HepG2 (cell line): ENCODE measurements around the gene CCT8. TPM values are rescaled to one million over a fixed set of nuclear protein-coding genes. Genes with fewer than 3 reads are reported as not detected.

Source experiments
- ATAC-seq: fragments of 200-7000 bp; cut with Tn5 transposase; 3 replicates; pipeline ENCODE4 v1.9.1; 2020; ENCODE audit warnings: mild to moderate bottlenecking, moderate library complexity
- BruUV-seq: library from RNA; stranded (reverse); fragments of 400-500 nt; replicated peaks from 2 replicates; lab custom pipeline; 2021; lab: Mats Ljungman, UMichigan
- CTCF ChIA-PET: fragments of 300-600 bp; formaldehyde crosslinking; extraction: SDS; loops from one replicate; lab custom pipeline; 2021; ENCODE audit warnings: low total read pairs, inconsistent platforms, low intra/inter-chr PET ratio; lab: Yijun Ruan, JAX
- POLR2A ChIA-PET: fragments of 350-600 bp; sonication (Branson Sonifier 250); formaldehyde crosslinking; loops from one replicate; lab custom pipeline; 2020; ENCODE audit warnings: antibody characterized with exemption, inconsistent platforms; lab: Yijun Ruan, JAX
- DNase-seq: peaks from one replicate; pipeline ENCODE4 v3.0.0-alpha.2; 2015; ENCODE audit warnings: low spot score
- FAIRE-seq: peaks from 3 replicates; lab custom pipeline; 2011; peaks lifted over from hg19 to GRCh38; lab: Jason Lieb, UNC
- H2AFZ ChIP-seq: one replicate; pipeline ENCODE4 v1.6.1; 2011; ENCODE audit warnings: low read length, inconsistent platforms
- H3K27ac ChIP-seq: fragments of 300-600 bp; 3 replicates; pipeline ENCODE4 v1.8.0; 2011; ENCODE audit warnings: mixed run types, mild to moderate bottlenecking, mixed read lengths, low read length, inconsistent platforms; ENCODE audit not compliant: insufficient read depth; ENCODE audit errors: extremely low read length
- H3K27me3 ChIP-seq, 2 experiments: fragments of 200-600 bp in 1 of 2; 2 replicates in 1 of 2; 3 replicates in 1 of 2; pipeline versions ENCODE4 v1.6.0 to v1.8.0; 2011; ENCODE audit warnings: low read length in 2 of 2, mild to moderate bottlenecking in 2 of 2, moderate library complexity in 2 of 2, inconsistent platforms in 1 of 2; ENCODE audit not compliant: insufficient read depth in 2 of 2, control insufficient read depth in 1 of 2
- H3K36me3 ChIP-seq, 2 experiments: fragments of 200-600 bp in 1 of 2; replicated peaks in 1 of 2; 2 replicates in 1 of 2; 3 replicates in 1 of 2; pipeline versions ENCODE4 v1.5.1 to v1.8.0; 2011; ENCODE audit warnings: low read length in 2 of 2, inconsistent platforms in 1 of 2; ENCODE audit not compliant: insufficient read depth in 2 of 2, control insufficient read depth in 1 of 2
- H3K4me1 ChIP-seq: 2 replicates; pipeline ENCODE4 v1.5.1; 2012; ENCODE audit warnings: low read length, inconsistent platforms; ENCODE audit not compliant: insufficient read depth
- H3K4me2 ChIP-seq: 2 replicates; pipeline ENCODE4 v1.6.0; 2011; ENCODE audit warnings: low read depth, low read length, inconsistent platforms
- H3K4me3 ChIP-seq, 3 experiments: fragments of 200-600 bp in 1 of 3; sonication (generic), shearing (Covaris generic) in 1 of 3; replicated peaks in 1 of 3; 2 replicates each; pipeline ENCODE4 v1.5.1; 2011 to 2016; ENCODE audit warnings: low read length in 3 of 3, inconsistent platforms in 2 of 3, low read depth in 2 of 3, mild to moderate bottlenecking in 2 of 3, control low read depth in 1 of 3, mixed read lengths in 1 of 3; ENCODE audit not compliant: insufficient read depth in 1 of 3
- H3K79me2 ChIP-seq: one replicate; pipeline ENCODE4 v1.6.1; 2011; ENCODE audit warnings: low read length, inconsistent platforms; ENCODE audit not compliant: insufficient read depth
- H3K9ac ChIP-seq: 2 replicates; pipeline ENCODE4 v1.6.0; 2011; ENCODE audit warnings: mild to moderate bottlenecking, low read depth, low read length, inconsistent platforms; ENCODE audit not compliant: insufficient read depth
- H3K9me3 ChIP-seq: 2 replicates; pipeline ENCODE4 v1.5.1; 2012; ENCODE audit warnings: mild to moderate bottlenecking, low read length
- H4K20me1 ChIP-seq: 2 replicates; pipeline ENCODE4 v1.6.0; 2011; ENCODE audit warnings: inconsistent platforms, mild to moderate bottlenecking, low read length, moderate library complexity; ENCODE audit not compliant: insufficient read depth
- PTBP1 ChIP-seq: fragments of 200-400 bp; formaldehyde crosslinking; IDR thresholded peaks from 2 replicates; pipeline ENCODE4 v1.6.1; 2018; ENCODE audit warnings: low read length, low read depth; ENCODE audit not compliant: poor library complexity, severe bottlenecking
- ZNF264 ChIP-seq: sonication (generic); formaldehyde crosslinking; IDR thresholded peaks from 2 replicates; pipeline ENCODE4 v1.4.0; 2020; ENCODE audit warnings: missing genetic modification reagents
- ZNF431 ChIP-seq: sonication (generic); formaldehyde crosslinking; IDR thresholded peaks from 2 replicates; pipeline ENCODE4 v1.9.0; 2022; ENCODE audit warnings: missing genetic modification reagents, low read depth, mild to moderate bottlenecking, borderline replicate concordance
- WGBS: methylation state at CpG from one replicate; pipeline ENCODE4 v1.1.6; 2017; ENCODE audit warnings: low lambda C conversion rate; 5-methylcytosine and 5-hydroxymethylcytosine counted together
- in situ Hi-C: cut with HindIII; loops from 2 replicates; pipeline ENCODE4 v1.10.0; 2017; ENCODE audit warnings: low pct_unique_long_range_greater_than_20kb; ENCODE audit not compliant: extremely low pct_ligation_motif_present
- intact Hi-C: fragments of 100-400 bp; cut with micrococcal nuclease; formaldehyde crosslinking; loops from one replicate; pipeline ENCODE4 v1.10.0; 2022; ENCODE audit not compliant: unreplicated experiment
- polyA plus RNA-seq, 8 experiments: library from polyadenylated mRNA; depleted of rRNA in 3 of 8; stranded (reverse) in 7 of 8; unstranded in 1 of 8; fragments of >200 nt; fragmentation: Illumina TruSeq in 4 of 8; extraction: Trizol in 4 of 8; gene quantifications; 2 replicates each; pipeline versions ENCODE4 v1.2.1 to v1.2.3, GENCODE V29; 2011 to 2016; ENCODE audit warnings: low read depth in 4 of 8, missing spikeins in 1 of 8, mixed read lengths in 1 of 8; ENCODE audit not compliant: insufficient read depth in 1 of 8
- total RNA-seq, 5 experiments: library from RNA; depleted of rRNA; stranded (reverse); fragments of >200 nt; fragmentation: Illumina TruSeq; extraction: Trizol; gene quantifications; 2 replicates each; pipeline ENCODE4 v1.2.3, GENCODE V29; 2016; ENCODE audit warnings: low read depth in 1 of 5
- TF ChIP-seq, protein P1 (sequence below): sonication (generic); formaldehyde crosslinking; IDR thresholded peaks from 2 replicates; pipeline ENCODE4 v1.4.0; 2020; ENCODE audit warnings: mild to moderate bottlenecking, missing genetic modification reagents
- TF ChIP-seq, protein P2 (sequence below): sonication (generic); formaldehyde crosslinking; conservative IDR thresholded peaks from 2 replicates; pipeline ENCODE4 v1.4.0; 2020; ENCODE audit warnings: missing genetic modification reagents

The CCT8 gene
- total and polyA plus RNA-seq, 2 of the 13 experiments (the other 11 are each of a cell fraction or from before 2014, with no cell fraction given): 127 to 325 TPM

GRCh38 chr21:29053011-29053553, 20.4 kb downstream of the CCT8 start:
- no peak for FAIRE-seq
- CTCF ChIA-PET: no interaction called here
- H2AFZ ChIP-seq: no peak overlapping the region

GRCh38 chr21:29052224-29052623, 21.2 kb downstream of the CCT8 start:
- Histone ChIP-seq H4K20me1 (no peaks in the 10 kb centered on the region), H3K36me3 (peaks cover 15 to 79% of the 10 kb centered on the region in 2 experiments), H2AFZ (no peak overlapping the region), H3K9ac (no peak overlapping the region), H3K79me2 (no peaks in the 10 kb centered on the region), H3K27me3 (no peaks in the 10 kb centered on the region), H3K27ac (no peak overlapping the region), H3K4me3 (no peak overlapping the region), H3K9me3 (no peaks in the 10 kb centered on the region)
- BruUV-seq: no TSS peak
- POLR2A ChIA-PET: interaction anchor here (1.6 kb wide), 1 partner anchor 28 kb away, joined by 4 read pairs; the partner anchor contains the start of gene USP16
- CTCF ChIA-PET: no interaction called here
- WGBS: 99% methylated on average over 5 of the region's 5 CpGs
- FAIRE-seq (no peak), ATAC-seq (no peak), DNase-seq (no peak)
- intact Hi-C loops: no loop called here
- in situ Hi-C loops: no loop called here
- TF ChIP-seq ZNF431: peak; percentile 83
- TF ChIP-seq, protein P1, sequence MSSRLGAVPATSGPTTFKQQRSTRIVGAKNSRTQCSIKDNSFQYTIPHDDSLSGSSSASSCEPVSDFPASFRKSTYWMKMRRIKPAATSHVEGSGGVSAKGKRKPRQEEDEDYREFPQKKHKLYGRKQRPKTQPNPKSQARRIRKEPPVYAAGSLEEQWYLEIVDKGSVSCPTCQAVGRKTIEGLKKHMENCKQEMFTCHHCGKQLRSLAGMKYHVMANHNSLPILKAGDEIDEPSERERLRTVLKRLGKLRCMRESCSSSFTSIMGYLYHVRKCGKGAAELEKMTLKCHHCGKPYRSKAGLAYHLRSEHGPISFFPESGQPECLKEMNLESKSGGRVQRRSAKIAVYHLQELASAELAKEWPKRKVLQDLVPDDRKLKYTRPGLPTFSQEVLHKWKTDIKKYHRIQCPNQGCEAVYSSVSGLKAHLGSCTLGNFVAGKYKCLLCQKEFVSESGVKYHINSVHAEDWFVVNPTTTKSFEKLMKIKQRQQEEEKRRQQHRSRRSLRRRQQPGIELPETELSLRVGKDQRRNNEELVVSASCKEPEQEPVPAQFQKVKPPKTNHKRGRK (CRISPR knock-in tag): no peak
- TF ChIP-seq, all 625 proteins: peak for 1
- H3K4me2 ChIP-seq: no peak overlapping the region
- no peaks in the 10 kb centered on the region for H3K4me1 ChIP-seq

More at GRCh38 chr21:29053011-29053553, 20.4 kb downstream of the CCT8 start:
- Histone ChIP-seq H3K4me3 (no peak overlapping the region), H3K36me3 (peaks cover 12 to 78% of the 10 kb centered on the region in 2 experiments), H3K4me2 (no peak overlapping the region), H3K27me3 (no peaks in the 10 kb centered on the region)
- intact Hi-C loops: no loop called here
- ATAC-seq: peak; percentile 19
- POLR2A ChIA-PET: interaction anchor here (1.6 kb wide), 1 partner anchor 28 kb away, joined by 4 read pairs; the partner anchor contains the start of gene USP16
- no peak for TF ChIP-seq PTBP1
- TF ChIP-seq, protein P2, sequence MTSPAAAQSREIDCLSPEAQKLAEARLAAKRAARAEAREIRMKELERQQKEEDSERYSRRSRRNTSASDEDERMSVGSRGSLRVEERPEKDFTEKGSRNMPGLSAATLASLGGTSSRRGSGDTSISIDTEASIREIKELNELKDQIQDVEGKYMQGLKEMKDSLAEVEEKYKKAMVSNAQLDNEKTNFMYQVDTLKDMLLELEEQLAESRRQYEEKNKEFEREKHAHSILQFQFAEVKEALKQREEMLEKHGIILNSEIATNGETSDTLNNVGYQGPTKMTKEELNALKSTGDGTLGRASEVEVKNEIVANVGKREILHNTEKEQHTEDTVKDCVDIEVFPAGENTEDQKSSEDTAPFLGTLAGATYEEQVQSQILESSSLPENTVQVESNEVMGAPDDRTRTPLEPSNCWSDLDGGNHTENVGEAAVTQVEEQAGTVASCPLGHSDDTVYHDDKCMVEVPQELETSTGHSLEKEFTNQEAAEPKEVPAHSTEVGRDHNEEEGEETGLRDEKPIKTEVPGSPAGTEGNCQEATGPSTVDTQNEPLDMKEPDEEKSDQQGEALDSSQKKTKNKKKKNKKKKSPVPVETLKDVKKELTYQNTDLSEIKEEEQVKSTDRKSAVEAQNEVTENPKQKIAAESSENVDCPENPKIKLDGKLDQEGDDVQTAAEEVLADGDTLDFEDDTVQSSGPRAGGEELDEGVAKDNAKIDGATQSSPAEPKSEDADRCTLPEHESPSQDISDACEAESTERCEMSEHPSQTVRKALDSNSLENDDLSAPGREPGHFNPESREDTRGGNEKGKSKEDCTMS (CRISPR knock-in tag): no peak
- no peak for TF ChIP-seq ZNF264 (CRISPR knock-in tag)
- TF ChIP-seq, all 625 proteins: peak for 0
- no peaks in the 10 kb centered on the region for H3K4me1 ChIP-seq
- in situ Hi-C loops: no loop called here
- no peak overlapping the region for H3K9ac ChIP-seq
- H3K27ac ChIP-seq: no peak overlapping the region
- BruUV-seq: no TSS peak
- H3K79me2 ChIP-seq: no peaks in the 10 kb centered on the region
- WGBS: 97% methylated on average over 5 of the region's 5 CpGs
- no peak for DNase-seq
- H3K9me3 ChIP-seq: no peaks in the 10 kb centered on the region
- H4K20me1 ChIP-seq: no peaks in the 10 kb centered on the region
